Measurements from ENCODE around the gene TMPRSS11A.

Gene TMPRSS11A

GRCh38 chr4:67963356-67963755 is at the start of gene TMPRSS11A:
TMPRSS11A (minus strand) TSS chr4:67963493; CDS start chr4:67963393, 100 bp downstream.
- no peak for DNase-seq

DNA sequence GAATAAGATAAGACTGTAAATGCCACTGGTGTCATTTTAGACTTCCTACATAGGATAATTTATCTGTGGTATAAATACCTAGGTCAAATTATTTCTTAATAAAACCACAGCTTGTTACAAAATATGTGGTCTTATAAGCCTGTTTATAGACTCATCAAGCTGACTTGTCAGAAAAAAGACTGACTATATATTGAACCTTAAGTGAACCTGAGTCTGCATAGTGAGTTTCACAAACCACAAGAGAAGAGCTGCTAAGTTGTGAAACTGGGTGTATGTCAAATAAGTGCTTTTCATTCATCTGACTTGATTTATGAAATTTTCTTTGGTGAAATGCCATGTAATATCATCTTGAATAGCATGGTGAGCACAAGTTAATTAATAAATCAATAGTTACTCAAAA is 48.4 kb upstream of the TMPRSS11A start:
- no peak for DNase-seq

- DNase-seq: no peak
These were observed 39.6 kb upstream of the TMPRSS11A start for GRCh38 chr4:68002906-68003305.

GRCh38 chr4:67996127-67996526 is 32.8 kb upstream of the TMPRSS11A start:
- no peak for DNase-seq

DNA sequence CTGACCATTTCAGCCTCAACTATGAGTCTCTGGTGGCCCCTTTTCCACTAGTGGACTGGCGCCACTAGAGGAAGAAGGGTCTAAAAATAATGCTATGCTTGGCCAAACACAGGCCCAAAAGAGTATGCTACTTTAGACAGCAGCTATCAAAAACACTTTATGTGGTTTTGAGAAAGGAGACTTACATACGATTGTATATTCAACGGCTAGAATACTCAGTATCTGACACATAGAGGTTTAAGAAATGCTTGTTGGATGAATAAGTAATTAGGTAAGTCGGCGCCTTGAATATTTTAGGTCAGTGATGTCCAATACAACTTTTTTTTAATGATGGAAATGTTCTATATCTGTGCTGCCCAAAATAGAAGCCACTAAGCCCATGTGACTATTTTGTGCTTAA is 25.7 kb upstream of the TMPRSS11A start:
- no peak for DNase-seq

DNA sequence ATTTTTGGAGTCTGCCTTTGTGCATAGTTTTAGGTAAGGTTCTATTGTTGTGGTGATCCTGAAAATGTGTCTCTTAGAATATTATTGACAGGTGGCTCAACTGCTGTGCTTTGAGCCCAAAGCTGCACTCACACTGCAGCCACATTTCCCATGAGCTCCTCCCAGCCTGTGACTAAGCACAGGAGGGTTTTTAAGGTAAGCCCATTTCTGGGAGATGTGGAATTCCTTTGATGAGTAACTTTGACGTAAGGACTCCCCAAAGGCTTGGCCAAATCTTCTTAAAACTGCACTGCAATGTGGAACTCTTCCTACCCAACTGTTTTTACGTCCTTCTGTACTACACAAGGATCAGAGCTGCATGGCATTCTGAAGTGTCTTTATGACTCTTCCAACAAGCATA is 20.0 kb upstream of the TMPRSS11A start:
- DNase-seq: no peak

GRCh38 chr4:67980512-67980911 is 17.2 kb upstream of the TMPRSS11A start:
- DNase-seq: no peak

DNA sequence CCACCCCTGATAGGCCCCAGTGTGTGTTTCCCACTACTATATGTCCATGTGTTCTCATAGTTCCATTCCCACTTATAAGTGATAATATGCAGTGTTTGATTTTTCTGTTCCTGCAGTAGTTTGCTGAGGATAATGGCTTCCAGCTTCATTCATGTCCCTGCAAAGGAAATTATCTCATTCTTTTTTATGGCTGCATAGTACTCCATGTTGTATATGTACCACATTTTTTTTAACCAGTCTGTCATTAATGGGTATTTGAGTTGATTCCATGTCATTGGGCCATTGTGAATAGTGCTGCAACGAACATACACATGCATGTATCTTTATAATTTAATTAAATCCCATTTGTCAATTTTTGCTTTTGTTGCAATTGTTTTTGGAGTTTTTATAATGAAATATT is 10.3 kb upstream of the TMPRSS11A start:
- no peak for DNase-seq

GRCh38 chr4:67954890-67955289 is 8.4 kb downstream of the TMPRSS11A start:
- DNase-seq: no peak

DNA sequence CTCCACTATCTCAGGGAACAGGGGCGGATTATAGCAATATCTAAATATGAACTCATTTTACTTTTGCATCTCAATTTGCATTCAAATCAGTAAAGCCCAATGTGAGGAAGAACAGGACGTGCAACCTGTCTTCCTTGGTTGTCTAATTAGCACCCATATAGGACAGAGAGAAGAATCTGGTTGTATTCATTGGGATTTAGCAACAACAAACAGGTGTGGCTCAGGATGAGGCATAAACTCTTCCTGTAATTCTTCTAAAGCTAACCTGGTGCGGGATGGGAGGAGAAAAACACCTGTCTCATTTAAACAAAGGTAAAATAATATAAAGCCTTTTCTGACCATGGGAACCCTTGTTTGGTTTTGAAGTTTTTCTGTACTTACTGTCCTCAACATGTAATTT is 22.2 kb downstream of the TMPRSS11A start:
- no peak for DNase-seq

- no peak for DNase-seq
These were observed 22.8 kb downstream of the TMPRSS11A start for GRCh38 chr4:67940506-67940905.

- DNase-seq: no peak
These were observed 24.1 kb downstream of the TMPRSS11A start for GRCh38 chr4:67939195-67939594.

- DNase-seq: no peak
These were observed 27.4 kb downstream of the TMPRSS11A start for GRCh38 chr4:67935888-67936287.

DNA sequence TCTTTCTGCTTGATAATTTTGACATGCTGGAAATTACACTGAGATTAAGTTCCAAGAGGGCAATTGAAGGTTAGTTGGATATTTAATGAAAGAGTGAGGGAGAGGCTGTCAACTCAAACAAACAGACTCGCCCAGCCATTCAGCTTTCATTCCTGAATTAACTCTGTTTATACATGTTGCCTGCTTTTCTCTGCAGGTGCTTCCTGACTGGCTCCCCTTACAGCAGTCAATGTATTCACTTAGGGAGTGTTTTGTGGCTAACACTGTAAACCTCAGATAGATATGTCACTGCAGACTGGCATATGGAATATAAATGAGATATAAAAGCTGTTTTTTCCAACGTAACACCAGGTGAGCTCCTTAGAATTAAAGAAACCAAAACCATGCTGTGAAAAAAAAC is 28.7 kb downstream of the TMPRSS11A start:
- peak; percentile 22 for DNase-seq

DNA sequence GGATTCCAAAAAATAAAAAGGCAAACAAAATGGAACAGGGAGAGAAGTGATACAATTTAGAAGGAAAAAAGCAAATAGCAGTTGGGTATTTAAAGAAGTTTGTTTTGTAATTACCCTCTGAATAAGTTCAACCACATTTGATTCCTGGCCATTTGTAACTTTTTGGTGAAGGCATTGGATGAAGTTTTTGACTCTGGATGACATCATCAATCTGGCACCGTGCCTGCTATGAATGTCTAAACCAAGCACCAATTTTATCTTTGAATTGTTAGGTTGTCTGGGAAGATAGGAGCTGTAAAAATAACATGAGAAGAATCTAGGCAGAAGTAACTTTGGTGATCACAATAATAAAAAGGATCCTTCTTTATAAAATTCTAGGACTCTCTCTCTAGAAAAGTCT is 29.5 kb downstream of the TMPRSS11A start:
- DNase-seq: no peak

DNA sequence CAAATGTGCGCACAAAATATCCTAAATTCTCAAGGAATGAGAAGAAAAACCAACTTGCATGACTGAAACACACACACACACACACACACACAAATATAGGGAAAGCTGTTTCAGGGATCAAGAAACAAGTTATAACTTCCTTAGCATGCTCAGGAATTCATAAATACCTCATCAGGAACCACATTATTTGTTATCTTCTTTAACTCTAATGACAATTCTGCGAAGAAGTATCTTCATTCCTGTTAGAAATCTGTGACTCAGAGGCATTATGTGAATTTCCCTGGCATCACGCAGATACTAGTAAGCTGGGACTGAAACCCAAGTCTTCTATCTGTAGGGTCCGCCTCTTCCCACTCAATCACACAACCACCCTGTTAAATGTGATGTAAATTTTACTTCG is 30.3 kb downstream of the TMPRSS11A start:
- no peak for DNase-seq

DNA sequence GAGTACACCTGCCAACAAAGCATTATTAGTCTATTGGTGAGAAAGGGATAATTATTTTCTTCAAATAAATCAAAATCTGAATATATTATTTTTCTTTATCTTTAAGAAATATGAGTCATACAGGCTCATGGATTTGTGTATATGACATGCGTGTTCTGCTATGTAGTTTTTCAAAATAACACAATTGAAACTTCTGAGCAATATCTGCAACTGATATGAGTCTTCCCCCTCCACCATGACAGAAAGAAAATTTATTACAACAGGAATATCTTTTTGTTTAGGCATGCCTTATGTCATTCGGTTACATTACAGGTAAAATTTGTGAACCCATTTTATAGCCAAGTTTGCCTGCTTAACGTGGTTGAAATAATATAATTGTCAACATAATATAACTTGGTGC is 32.0 kb downstream of the TMPRSS11A start:
- no peak for DNase-seq

DNA sequence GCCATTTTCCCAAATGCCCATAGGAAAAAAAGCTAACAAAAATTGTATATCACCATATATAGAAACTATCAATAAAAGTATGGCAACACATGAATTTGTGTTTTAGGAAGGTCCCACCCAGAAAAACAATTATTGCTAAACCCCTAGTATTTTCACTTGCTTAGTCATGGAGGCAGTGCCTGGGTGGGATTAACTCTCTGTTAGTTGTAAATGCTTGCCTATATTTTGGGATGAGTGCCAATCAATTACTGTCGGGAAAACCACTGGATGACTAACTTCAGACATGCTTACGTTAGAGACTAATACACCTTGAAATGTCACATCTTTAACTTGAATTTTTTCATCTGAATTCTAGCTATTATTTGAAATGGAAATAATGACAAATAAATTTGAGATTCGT is 33.9 kb downstream of the TMPRSS11A start:
- DNase-seq: no peak

DNA sequence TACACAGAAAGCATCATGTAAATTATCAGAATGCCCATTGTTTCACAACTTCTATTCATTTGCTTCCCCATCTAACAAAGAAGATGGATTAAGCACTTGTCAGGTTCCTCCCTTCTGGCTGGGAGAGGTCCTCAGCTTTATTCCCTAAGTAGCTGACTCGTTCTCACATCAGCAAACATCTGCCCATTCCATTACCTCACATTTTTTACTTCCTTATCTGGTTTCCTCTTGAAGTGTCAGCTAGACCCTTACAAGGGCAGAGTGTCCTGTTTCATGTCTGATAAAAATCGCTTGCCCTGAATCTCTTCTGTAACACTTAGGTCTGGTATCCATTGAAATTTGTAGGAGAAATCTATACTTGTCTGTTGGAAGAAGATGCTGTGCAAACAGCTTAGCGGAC is 34.7 kb downstream of the TMPRSS11A start:
- no peak for DNase-seq

DNA sequence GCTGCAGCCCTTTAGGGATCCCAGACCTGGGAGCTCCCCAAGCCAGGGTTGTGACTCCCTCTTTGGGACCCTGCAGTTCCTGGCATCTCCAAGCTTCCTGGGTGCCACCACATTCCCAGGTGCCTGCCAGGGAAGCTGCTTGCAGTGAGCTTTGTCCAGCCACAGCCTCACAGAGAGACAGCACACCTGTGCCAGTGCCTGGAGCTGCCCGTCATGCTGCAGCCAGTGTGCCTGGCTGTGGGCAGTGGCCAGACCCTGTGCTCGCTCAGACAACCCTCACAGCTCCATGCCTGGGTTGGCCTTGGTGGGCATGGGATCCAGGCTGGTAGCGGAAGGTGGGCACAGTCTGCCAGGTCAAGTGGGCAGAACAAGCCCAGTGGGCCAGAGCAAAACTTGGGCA is 36.0 kb downstream of the TMPRSS11A start:
- DNase-seq: no peak

DNA sequence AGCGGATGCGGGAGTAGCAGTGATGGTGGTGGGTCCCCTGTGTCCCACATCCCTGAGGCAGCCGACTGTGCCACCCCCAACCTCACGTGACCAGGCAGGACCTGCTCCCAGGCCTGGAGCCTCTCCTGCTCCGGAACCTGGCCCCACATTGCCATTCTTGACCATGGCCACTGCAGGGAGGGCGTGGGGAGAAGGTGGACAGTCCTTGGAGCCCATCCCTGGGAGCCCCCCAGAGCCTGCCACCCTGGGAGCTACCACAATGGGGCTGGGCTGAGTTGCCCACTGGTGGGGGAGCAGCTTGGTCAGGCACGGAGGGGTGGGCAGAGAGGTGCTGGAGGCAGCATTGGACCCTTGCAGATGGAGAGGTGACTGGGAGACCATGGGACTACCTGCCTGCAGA is 36.8 kb downstream of the TMPRSS11A start:
- no peak for DNase-seq

DNA sequence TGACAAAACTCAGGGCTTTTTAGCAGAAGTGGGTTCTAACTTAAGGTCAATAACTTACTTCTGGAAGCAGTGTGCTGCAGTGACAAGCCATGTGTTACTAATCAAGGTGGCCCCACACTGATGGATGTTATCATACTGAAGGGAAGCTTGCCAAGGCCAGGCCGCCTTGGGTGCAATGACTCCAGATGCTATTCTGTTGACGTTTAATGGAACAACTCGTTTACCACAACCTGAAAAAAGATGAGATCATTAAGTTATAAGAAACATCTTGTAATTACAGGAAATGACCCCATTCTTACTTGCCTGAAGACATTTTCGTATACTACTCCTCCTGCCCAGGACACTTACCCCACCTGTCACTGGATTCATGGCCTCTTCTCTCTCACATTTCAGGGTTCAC is 40.6 kb downstream of the TMPRSS11A start:
- DNase-seq: no peak

GRCh38 chr4:67918428-67918827 is 44.9 kb downstream of the TMPRSS11A start:
- no peak for DNase-seq

DNA sequence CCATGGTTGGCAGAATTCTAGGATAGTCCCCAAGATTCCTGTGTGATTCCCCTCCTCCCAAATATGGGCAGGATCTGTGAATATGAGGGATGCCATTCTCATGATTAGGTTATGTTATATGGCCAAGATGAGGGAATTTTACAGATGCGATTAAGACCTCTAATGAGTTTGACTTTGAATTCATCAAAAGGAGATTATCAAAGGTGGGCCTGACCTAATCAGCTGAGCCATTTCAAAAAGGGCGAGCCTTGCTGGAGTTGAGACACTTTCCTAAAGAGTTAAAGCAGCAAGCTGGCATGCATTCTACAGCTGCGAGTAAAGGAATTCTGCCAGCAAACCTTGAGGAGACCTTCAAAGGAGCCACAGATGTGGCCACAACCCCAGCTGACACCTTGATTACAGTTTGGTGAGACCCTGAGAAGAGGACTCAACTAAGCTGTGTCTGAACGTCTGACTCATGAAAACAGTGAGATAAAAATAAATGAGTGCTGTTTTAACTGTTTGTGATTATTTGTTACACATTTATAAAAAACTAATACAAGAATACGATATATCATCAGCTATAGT is 47.8 kb downstream of the TMPRSS11A start:
- DNase-seq: no peak

GRCh38 chr4:67912080-67912479 is 51.2 kb downstream of the TMPRSS11A start:
- no peak for DNase-seq

DNA sequence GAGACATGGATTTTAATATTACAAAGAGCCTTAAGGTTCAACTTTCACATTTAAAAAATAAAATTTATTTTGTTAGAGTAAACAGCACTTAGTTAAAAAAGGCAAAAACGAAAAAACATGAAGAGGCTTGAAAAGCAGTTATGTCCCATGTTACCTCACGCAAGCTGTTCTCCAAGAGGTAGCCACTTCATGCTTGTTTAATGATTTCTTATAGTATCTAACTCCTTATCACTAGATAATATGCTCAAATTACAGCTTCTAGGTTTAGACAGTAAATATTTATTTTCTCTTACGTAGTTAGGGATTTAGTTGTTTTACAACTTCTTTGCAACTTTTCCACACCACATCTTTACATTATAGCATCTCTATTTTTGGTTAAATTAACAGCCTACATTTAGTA is 51.7 kb downstream of the TMPRSS11A start:
- no peak for DNase-seq

All from GF-D8 (cell line).